GM13976 (cell line): Measurements from ENCODE around the gene DPF3.

ENCODE experiments used
- DNase-seq: peaks from one replicate; pipeline ENCODE4 v3.0.0; 2012; ENCODE audit warnings: low spot score
- CTCF ChIP-seq: IDR thresholded peaks from 2 replicates; pipeline ENCODE4 v1.5.1; 2012; ENCODE audit warnings: borderline replicate concordance, mild to moderate bottlenecking; ENCODE audit not compliant: insufficient read depth; ENCODE audit errors: extremely low read depth, missing control alignments, control extremely low read depth
- in situ Hi-C: fragments of 300-500 bp; cut with MboI; formaldehyde crosslinking; loops from one replicate; pipeline ENCODE4 v1.12.0; 2022; ENCODE audit warnings: low sequenced_read_pairs, mixed read lengths, inconsistent platforms; ENCODE audit not compliant: unreplicated experiment

The DPF3 gene

GRCh38 chr14:72583316-72584272 is 310.3 kb downstream of the DPF3 start:
- TF ChIP-seq CTCF, result no peak
- DNase-seq, result no peak
- in situ Hi-C loops, result no loop called here

- no peak for TF ChIP-seq CTCF
- no peak for DNase-seq
- in situ Hi-C loops, result no loop called here
Measured at GRCh38 chr14:72582582-72582981, 311.3 kb downstream of the DPF3 start.

GRCh38 chr14:72578514-72578913 is 315.4 kb downstream of the DPF3 start:
- in situ Hi-C loops, result no loop called here
- no peak for TF ChIP-seq CTCF
- DNase-seq, result no peak

GRCh38 chr14:72577521-72577920 is 316.4 kb downstream of the DPF3 start:
- no peak for TF ChIP-seq CTCF
- DNase-seq, result no peak
- in situ Hi-C loops, result no loop called here

- TF ChIP-seq CTCF, result no peak
- DNase-seq, result no peak
- in situ Hi-C loops, result no loop called here
Measured at GRCh38 chr14:72576258-72576657, 317.6 kb downstream of the DPF3 start.

GRCh38 chr14:72574715-72575114 is 319.2 kb downstream of the DPF3 start:
- in situ Hi-C loops, result no loop called here
- no peak for TF ChIP-seq CTCF
- no peak for DNase-seq
